GM19099 (cell line): ENCODE measurements around the gene SPESP1.

Experiments used
- POLR2A ChIP-seq: IDR thresholded peaks from 3 replicates; pipeline ENCODE4 v1.6.1; 2011; ENCODE audit warnings: low read depth; ENCODE audit not compliant: insufficient read length; ENCODE audit errors: extremely low read depth

SPESP1 gene

GRCh38 chr15:68939501-68939900, 9.2 kb downstream of the SPESP1 start:
- no peak for TF ChIP-seq POLR2A

- no peak for TF ChIP-seq POLR2A
Measured at GRCh38 chr15:68951813-68952212, 21.5 kb downstream of the SPESP1 start.

GRCh38 chr15:68957696-68958095, 27.4 kb downstream of the SPESP1 start:
- no peak for TF ChIP-seq POLR2A

- TF ChIP-seq POLR2A, result no peak
Measured at GRCh38 chr15:68958597-68958996, 28.3 kb downstream of the SPESP1 start.

GRCh38 chr15:68962465-68962864, 32.1 kb downstream of the SPESP1 start:
- no peak for TF ChIP-seq POLR2A

- TF ChIP-seq POLR2A, result no peak
Measured at GRCh38 chr15:68966996-68967395, 36.7 kb downstream of the SPESP1 start.

GRCh38 chr15:68967948-68968347, 37.6 kb downstream of the SPESP1 start:
- TF ChIP-seq POLR2A, result no peak

- no peak for TF ChIP-seq POLR2A
Measured at GRCh38 chr15:68969298-68969697, 39.0 kb downstream of the SPESP1 start.

GRCh38 chr15:68972201-68973065, 42.1 kb downstream of the SPESP1 start:
- TF ChIP-seq POLR2A, result no peak

- no peak for TF ChIP-seq POLR2A
Measured at GRCh38 chr15:68979006-68979405, 48.7 kb downstream of the SPESP1 start.

GRCh38 chr15:68979816-68980215, 49.5 kb downstream of the SPESP1 start:
- TF ChIP-seq POLR2A, result no peak

- no peak for TF ChIP-seq POLR2A
Measured at GRCh38 chr15:68980786-68981185, 50.5 kb downstream of the SPESP1 start.

- no peak for TF ChIP-seq POLR2A
Measured at GRCh38 chr15:68981941-68982340, 51.6 kb downstream of the SPESP1 start.

GRCh38 chr15:68982976-68983563, 52.7 kb downstream of the SPESP1 start:
- no peak for TF ChIP-seq POLR2A

- TF ChIP-seq POLR2A, result no peak
Measured at GRCh38 chr15:68983961-68984481, 53.7 kb downstream of the SPESP1 start.

GRCh38 chr15:68984586-68984985, 54.3 kb downstream of the SPESP1 start:
- no peak for TF ChIP-seq POLR2A
